ENCODE results near the gene NAPSA.

- TF ChIP-seq POLR2A (IDR thresholded peaks at IDR 0.05), result no peak
- TF ChIP-seq POLR2AphosphoS5 (IDR thresholded peaks at IDR 0.05), result peak; percentile 40
Observed at GRCh38 chr19:50358483-50359327, 6.7 kb downstream of the NAPSA start.

Measured in prostate gland (tissue), 1 donor.